Epithelial cell of proximal tubule (primary cell): ENCODE results near the gene APBB2. TPM values are rescaled to one million over a fixed set of nuclear protein-coding genes. Genes with fewer than 3 reads are reported as not detected.

Source experiments
- DNase-seq: peaks from one replicate; pipeline ENCODE4 v3.0.0-alpha.2; 2011; ENCODE audit warnings: low read depth
- H3K4me3 ChIP-seq: 2 replicates; pipeline ENCODE4 v1.5.1; 2011; ENCODE audit warnings: low read depth, mild to moderate bottlenecking, low read length
- total RNA-seq: library from RNA; depleted of rRNA; stranded (reverse); fragments of >200 nt; gene quantifications from 2 replicates; pipeline ENCODE4 v1.2.3, GENCODE V29; 2015
- TF ChIP-seq, protein P1 (sequence below): conservative IDR thresholded peaks from 2 replicates; pipeline ENCODE4 v1.5.1; 2012; ENCODE audit warnings: low read depth, mild to moderate bottlenecking, low read length

Gene APBB2
- total RNA-seq, 1 donor from 2014 or later, result 27.9 TPM

DNA sequence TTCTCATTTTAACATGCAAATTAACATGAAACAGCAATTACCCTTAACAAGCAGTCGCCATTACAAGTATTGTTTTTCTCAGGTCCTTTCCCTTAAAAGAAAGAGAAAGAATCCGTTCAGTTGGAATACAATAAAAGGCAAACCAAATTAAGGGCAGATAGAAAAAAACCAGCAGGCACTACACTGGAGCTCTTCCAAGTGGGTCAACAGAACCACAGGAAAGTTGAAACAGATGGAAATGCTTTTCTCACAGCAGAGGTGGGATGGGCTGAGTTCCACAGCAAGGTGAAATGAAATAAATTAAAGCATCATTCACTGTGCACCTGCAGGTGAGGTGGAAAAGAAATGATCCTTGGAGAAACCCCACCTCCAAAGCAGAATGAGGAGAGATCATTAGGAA lies 102.6 kb downstream of the APBB2 start:
- no peak overlapping the region for H3K4me3 ChIP-seq
- DNase-seq, result no peak
- TF ChIP-seq, protein P1, sequence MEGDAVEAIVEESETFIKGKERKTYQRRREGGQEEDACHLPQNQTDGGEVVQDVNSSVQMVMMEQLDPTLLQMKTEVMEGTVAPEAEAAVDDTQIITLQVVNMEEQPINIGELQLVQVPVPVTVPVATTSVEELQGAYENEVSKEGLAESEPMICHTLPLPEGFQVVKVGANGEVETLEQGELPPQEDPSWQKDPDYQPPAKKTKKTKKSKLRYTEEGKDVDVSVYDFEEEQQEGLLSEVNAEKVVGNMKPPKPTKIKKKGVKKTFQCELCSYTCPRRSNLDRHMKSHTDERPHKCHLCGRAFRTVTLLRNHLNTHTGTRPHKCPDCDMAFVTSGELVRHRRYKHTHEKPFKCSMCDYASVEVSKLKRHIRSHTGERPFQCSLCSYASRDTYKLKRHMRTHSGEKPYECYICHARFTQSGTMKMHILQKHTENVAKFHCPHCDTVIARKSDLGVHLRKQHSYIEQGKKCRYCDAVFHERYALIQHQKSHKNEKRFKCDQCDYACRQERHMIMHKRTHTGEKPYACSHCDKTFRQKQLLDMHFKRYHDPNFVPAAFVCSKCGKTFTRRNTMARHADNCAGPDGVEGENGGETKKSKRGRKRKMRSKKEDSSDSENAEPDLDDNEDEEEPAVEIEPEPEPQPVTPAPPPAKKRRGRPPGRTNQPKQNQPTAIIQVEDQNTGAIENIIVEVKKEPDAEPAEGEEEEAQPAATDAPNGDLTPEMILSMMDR, result no peak

DNA sequence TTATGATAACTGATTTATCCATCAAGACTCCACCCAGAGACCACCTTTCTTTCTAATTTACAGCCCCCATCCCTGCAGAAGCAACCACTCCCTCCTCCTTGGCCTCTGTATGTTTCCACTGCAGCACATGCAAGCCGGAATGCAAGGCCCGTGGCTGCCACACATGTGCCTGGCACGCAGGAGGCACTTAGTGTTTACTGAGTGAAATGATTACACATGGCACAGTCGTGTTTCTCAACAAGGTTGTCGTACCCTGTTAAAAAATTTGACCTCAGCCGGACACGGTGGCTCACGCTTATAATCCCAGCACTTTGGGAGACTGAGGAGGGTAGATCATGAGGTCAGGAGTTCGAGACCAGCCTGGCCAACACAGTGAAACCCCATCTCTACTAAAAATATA lies 104.3 kb downstream of the APBB2 start:
- TF ChIP-seq, protein P1, result no peak

DNA sequence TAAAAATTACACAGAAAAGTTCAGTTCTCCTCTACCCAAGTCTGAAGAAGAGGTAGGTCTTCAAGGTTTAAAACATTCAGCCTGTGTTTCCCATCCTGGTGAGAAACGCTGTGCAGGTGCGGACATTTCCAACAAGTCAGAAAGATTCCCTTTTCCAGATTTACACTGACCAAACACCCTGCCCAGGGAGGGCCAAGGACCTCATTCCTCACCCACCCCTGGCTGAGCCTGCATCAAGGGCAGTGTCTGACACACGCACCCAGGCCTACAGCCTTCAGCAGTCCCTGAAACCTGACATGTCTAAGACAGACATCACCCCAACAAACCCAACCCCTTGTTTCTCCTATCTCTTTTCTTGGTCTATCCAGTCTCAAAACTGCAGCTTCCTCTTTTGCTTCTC lies 105.9 kb downstream of the APBB2 start:
- DNase-seq, result no peak
- H3K4me3 ChIP-seq, result no peak overlapping the region
- TF ChIP-seq, protein P1, result no peak

More for the DNA sequence above, 104.3 kb downstream of the APBB2 start:
- DNase-seq, result no peak
- H3K4me3 ChIP-seq, result no peak overlapping the region

DNA sequence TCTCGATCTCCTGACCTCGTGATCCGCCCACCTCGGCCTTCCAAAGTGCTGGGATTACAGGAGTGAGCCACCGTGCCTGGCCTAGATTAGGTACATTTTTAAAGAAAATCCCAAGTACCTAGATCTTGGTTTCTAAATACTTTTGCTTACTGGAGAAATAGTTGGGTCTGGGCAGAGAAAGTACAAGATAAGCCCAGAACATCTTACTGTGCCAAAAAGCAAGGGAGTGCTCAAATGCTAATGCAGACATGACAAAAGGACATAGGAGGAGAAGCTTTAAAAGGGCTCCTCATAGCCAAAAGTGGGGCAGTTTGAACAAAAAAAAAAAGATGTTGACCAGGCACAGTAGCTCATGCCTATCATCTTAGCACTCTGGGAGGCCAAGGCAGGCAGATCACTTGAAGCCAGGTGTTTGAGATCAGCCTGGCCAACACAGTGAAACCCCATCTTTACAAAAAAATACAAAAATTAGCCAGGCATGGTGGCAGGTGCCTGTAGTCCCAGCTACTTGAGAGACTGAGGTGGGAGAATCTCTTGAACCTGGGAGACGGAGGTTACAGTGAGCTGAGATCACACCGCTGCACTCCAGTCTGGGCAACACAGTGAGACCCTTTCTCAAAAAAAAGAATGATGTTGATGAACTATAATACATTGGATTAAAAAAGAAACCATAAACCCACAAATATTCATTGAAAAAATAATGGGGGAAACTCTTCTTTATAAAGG lies 107.5 kb downstream of the APBB2 start:
- H3K4me3 ChIP-seq, result no peak overlapping the region
- DNase-seq, result no peak
- TF ChIP-seq, protein P1, result no peak

DNA sequence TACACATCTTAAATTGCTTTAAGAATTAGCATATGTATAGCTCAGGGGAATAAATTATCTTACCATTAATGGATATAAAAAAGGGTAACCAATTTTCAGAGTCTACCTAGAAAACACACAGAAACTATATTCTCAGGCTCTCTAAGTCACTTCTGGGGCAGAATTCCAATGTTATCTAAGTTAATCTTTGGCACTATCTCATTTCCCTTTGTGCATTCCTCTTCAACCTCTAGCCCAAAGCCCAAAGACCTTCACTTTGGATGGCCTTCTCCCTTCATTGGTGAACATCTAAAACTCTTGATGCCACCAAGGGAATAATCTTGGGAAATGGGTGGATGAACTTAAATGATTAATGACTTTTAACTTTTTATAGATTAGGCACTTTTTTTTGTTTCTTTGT lies 108.3 kb downstream of the APBB2 start:
- DNase-seq, result no peak
- H3K4me3 ChIP-seq, result no peak overlapping the region

DNA sequence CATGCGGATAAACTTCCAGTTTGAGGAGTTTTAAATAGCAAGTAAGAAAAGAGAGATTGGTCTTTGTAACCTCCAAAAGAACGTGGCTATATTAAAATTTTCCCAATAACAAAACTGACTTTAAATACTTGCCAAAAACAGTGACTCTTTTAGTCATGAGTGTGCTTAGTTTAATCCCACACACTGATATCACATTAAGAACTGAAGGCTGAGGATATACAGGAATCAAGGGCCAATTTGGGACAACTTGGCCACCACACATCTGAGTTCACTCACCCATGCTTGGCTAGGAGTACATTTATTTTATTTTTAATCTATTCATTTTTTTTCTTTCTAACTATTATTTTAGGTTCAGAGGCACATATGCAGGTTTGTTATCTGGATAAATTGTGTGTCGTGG lies 110.2 kb downstream of the APBB2 start:
- no peak overlapping the region for H3K4me3 ChIP-seq
- no peak for DNase-seq
- TF ChIP-seq, protein P1, result no peak

More for the DNA sequence above, 108.3 kb downstream of the APBB2 start:
- TF ChIP-seq, protein P1, result no peak

DNA sequence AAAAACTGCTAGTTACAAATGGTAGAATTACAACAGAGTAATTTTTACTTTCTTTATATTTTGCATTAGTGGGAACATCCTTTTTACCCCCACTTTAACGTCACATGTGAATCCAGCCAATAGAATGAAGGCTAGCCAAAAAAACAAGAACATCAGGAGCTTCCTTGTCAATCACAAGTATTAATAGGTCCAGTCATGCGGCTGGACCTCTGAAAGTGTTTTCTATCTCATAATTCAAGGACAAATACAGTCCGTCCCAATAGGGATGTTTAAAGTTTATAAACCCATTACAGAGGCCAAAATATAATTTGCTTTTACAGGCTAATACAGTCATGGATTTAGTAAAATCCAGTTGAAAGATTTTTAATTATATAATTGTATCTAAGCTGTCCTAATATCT lies 110.7 kb downstream of the APBB2 start:
- no peak for DNase-seq
- no peak overlapping the region for H3K4me3 ChIP-seq
- TF ChIP-seq, protein P1, result no peak
